ENCODE data around the gene MAMDC4. TPM values are rescaled to one million over a fixed set of nuclear protein-coding genes. Genes with fewer than 3 reads are reported as not detected.
A peak's percentile ranks its signal among the peaks of the same experiment; 100 is the strongest.
"Not testable (repeated sequence)": the region's sequence is repeated elsewhere in the genome, so short reads cannot be mapped to it uniquely, and the experiment has no call there.

MAMDC4 gene
- total RNA-seq, 2 experiments from 2014 or later = 12.5 to 13.6 TPM

DNA sequence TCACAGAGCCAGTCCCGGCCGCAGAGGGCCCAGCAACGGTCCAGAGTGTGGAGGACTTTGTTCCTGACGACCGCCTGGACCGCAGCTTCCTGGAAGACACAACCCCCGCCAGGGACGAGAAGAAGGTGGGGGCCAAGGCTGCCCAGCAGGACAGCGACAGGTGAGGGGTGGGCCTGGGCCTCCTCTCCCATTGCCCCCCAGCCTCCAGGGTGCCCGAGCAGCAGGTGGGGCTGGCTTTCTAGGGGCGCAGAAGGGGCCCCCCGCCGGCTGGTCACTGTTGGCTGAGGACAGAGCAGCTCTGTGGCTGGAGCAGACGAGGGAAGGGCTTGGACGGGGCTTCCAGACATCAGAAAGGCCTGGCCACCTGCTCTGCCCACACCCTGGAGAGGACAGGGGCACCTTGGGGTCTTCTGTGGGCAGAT, 14.3 kb upstream of the MAMDC4 start:
- H3K27me3 Mint-ChIP-seq; H3K4me3 Mint-ChIP-seq; H3K9me3 Mint-ChIP-seq; DNase-seq; H3K36me3 Mint-ChIP-seq (ENCODE audit: low read depth); CTCF ChIA-PET; H3K27ac Mint-ChIP-seq; H3K4me1 Mint-ChIP-seq; POLR2A ChIA-PET: not testable (repeated sequence)

GRCh38 chr9:136838314-136839228, 13.6 kb upstream of the MAMDC4 start:
- no peaks in the 10 kb centered on the region for H3K27me3 Mint-ChIP-seq
- POLR2A ChIA-PET = no interaction called here
- CTCF ChIA-PET = no interaction called here

DNA sequence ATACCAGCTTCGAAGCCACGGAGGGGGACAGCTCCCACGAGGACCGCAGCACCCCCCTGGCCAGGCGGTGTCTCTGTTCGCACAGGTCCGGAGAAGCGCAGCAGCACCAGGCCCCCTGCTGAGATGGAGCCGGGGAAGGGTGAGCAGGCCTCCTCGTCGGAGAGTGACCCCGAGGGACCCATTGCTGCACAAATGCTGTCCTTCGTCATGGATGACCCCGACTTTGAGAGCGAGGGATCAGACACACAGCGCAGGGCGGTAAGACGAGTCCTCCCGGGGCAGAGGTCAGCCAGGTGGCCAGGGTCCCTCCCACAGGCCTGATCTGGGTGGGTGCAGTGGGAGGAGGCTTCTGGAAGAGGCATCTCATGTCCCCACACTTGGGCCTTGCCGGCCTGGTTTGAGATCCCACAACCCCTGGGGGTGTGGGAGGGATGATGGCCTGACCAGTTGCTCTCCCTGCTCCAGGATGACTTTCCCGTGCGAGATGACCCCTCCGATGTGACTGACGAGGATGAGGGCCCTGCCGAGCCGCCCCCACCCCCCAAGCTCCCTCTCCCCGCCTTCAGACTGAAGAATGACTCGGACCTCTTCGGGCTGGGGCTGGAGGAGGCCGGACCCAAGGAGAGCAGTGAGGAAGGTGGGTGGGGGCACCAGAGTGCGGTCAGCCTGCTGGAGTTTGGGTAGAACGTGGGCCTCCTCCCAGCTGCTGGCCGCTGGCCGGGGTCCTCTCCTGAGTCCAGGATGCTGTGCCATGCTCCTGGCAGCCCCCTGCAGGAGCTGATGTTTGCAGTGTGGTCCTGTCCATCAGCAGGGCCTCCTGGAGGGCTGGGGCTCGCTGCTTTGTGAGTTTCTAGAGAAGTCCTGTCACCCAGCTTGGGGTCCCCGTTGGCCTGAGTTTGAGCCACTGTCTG, 12.7 kb upstream of the MAMDC4 start:
- H3K36me3 Mint-ChIP-seq (ENCODE audit: low read depth) = peaks cover 6% of the 10 kb centered on the region
- DNase-seq = no peak
- peaks cover 14% of the 10 kb centered on the region for H3K4me1 Mint-ChIP-seq
- ChIA-PET POLR2A (no interaction called here), CTCF (interaction anchor here (1.1 kb wide), 1 partner anchor 221 kb away, joined by 5 read pairs; no protein-coding TSS in a partner anchor)
- H3K9me3 Mint-ChIP-seq = no peaks in the 10 kb centered on the region
- no peak overlapping the region for H3K27ac Mint-ChIP-seq
- no peaks in the 10 kb centered on the region for H3K27me3 Mint-ChIP-seq
- no peak overlapping the region for H3K4me3 Mint-ChIP-seq

More at GRCh38 chr9:136838314-136839228, 13.6 kb upstream of the MAMDC4 start:
- Mint-ChIP-seq H3K27ac (no peak overlapping the region), H3K4me1 (peaks cover 12% of the 10 kb centered on the region), H3K9me3 (no peaks in the 10 kb centered on the region), H3K36me3 (ENCODE audit: low read depth) (peaks cover 6% of the 10 kb centered on the region), H3K4me3 (no peak overlapping the region)
- no peak for DNase-seq

GRCh38 chr9:136840140-136840876, 11.8 kb upstream of the MAMDC4 start:
- Mint-ChIP-seq H3K4me3 (no peak overlapping the region), H3K9me3 (no peaks in the 10 kb centered on the region), H3K27ac (no peak overlapping the region), H3K27me3 (peaks cover 2% of the 10 kb centered on the region), H3K36me3 (ENCODE audit: low read depth) (peaks cover 8% of the 10 kb centered on the region), H3K4me1 (peaks cover 16% of the 10 kb centered on the region)
- no peak for DNase-seq
- CTCF ChIA-PET = interaction anchor here (1.1 kb wide), 1 partner anchor 220 kb away, joined by 5 read pairs; no protein-coding TSS in a partner anchor
- POLR2A ChIA-PET = no interaction called here

- ChIA-PET CTCF (interaction anchor here (1.1 to 2.1 kb wide), 3 partner anchors 31 to 219 kb away, joined by 5 to 9 read pairs (median 5); no protein-coding TSS in a partner anchor), POLR2A (interaction anchor here (0.7 to 1.8 kb wide), 3 partner anchors 34 to 245 kb away, joined by 3 to 10 read pairs (median 5); partner anchors contain the start of gene RABL6)
- Mint-ChIP-seq H3K27ac (no peak overlapping the region), H3K9me3 (no peaks in the 10 kb centered on the region), H3K27me3 (peaks cover 5% of the 10 kb centered on the region), H3K4me1 (peaks cover 16% of the 10 kb centered on the region), H3K36me3 (ENCODE audit: low read depth) (peaks cover 9% of the 10 kb centered on the region), H3K4me3 (no peak overlapping the region)
- DNase-seq = no peak
These were observed 11.1 kb upstream of the MAMDC4 start for GRCh38 chr9:136840877-136841645.

GRCh38 chr9:136841646-136842379, 10.3 kb upstream of the MAMDC4 start:
- peak overlapping the region; percentile 64 for H3K27ac Mint-ChIP-seq
- H3K4me3 Mint-ChIP-seq = peak overlapping the region; percentile 84
- not testable (repeated sequence) for H3K9me3 Mint-ChIP-seq, DNase-seq, H3K27me3 Mint-ChIP-seq
- CTCF ChIA-PET = interaction anchor here (0.8 to 2.8 kb wide), 31 partner anchors 10 to 395 kb away, joined by 3 to 34 read pairs (median 5); partner anchors contain the start of genes FUT7, PAXX, RABL6 and TMEM141
- peaks cover 20% of the 10 kb centered on the region for H3K4me1 Mint-ChIP-seq
- peaks cover 11% of the 10 kb centered on the region for H3K36me3 Mint-ChIP-seq (ENCODE audit: low read depth)
- POLR2A ChIA-PET = interaction anchor here (0.7 to 1.8 kb wide), 10 partner anchors 13 to 399 kb away, joined by 3 to 10 read pairs (median 4); partner anchors contain the start of genes EDF1, FBXW5, RABL6 and TUBB4B

- H3K4me1 Mint-ChIP-seq = peaks cover 24% of the 10 kb centered on the region
- peak within 1 kb of the TSS; percentile 84 for H3K4me3 Mint-ChIP-seq
- H3K27me3 Mint-ChIP-seq = peaks cover 11% of the 10 kb centered on the region
- H3K36me3 Mint-ChIP-seq (ENCODE audit: low read depth) = peaks cover 12% of the 10 kb centered on the region
- DNase-seq = peak; percentile 86
- CTCF ChIA-PET = interaction anchor here (0.7 to 2.8 kb wide), 34 partner anchors 11 to 394 kb away, joined by 3 to 34 read pairs (median 5); partner anchors contain the start of genes FUT7, PAXX, RABL6 and TMEM141
- H3K27ac Mint-ChIP-seq = peak within 1 kb of the TSS; percentile 64
- H3K9me3 Mint-ChIP-seq = not testable (repeated sequence)
- POLR2A ChIA-PET = interaction anchor here (1.1 to 1.8 kb wide), 11 partner anchors 13 to 398 kb away, joined by 3 to 10 read pairs (median 4); partner anchors contain the start of genes EDF1, FBXW5, RABL6 and TUBB4B
These were observed 9.7 kb upstream of the MAMDC4 start, which contains the start of gene AJM1 for GRCh38 chr9:136842380-136842948. Gene AJM1, plus strand, starts transcription at chr9:136842478. Its CDS starts 1,937 bp downstream, at chr9:136844415.

GRCh38 chr9:136843159-136843800, 8.9 kb upstream of the MAMDC4 start:
- H3K36me3 Mint-ChIP-seq (ENCODE audit: low read depth) = peaks cover 17% of the 10 kb centered on the region
- not testable (repeated sequence) for H3K9me3 Mint-ChIP-seq
- H3K4me1 Mint-ChIP-seq = peaks cover 29% of the 10 kb centered on the region

DNA sequence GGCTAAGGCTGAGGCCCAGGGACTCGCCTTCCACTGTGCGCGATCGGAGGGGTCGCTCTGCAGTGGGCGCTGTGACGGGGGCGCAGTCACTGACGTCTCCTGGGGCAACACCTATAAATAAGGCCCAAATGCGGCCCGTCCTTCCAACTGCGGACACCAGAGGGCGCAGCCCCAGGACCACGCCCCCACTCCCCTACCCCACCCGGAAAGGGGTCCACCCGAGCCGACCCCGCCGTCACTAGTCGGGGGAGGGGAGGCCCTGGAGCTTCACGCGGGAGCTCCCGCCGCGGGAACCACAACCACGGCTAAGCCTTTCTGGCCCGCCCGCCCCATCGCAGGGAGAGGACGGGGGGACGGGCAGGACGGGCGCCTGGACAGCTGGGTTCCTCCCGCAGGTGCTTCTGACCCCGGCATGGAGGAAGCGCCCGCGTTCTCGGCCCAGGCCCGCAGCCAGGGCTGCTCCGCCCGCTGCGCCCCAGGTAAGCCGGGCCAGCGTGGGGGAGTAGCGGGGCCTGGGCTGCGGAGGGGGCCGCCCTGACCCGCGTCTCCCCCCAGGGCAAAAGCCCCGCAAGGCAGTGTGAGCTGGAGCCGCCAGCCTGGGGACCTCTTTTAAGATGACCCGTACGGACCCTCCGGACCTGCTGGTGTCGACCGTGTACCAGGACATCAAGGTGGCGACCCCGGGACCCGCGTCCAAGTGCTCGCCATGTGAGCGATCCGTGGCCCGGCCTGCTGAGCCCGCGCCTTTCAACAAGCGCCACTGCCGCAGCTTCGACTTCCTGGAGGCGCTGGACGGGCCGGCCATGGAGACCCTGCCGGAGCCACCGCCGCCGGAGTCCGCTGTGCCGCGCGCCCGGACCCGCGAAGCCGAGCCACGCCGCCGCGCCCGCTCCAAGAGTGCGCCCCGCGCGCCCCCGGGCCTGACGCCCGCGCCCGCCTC, 8.1 kb upstream of the MAMDC4 start:
- CTCF ChIA-PET = interaction anchor here (0.8 to 2.8 kb wide), 8 partner anchors 34 to 220 kb away, joined by 3 to 34 read pairs (median 6); partner anchors contain the start of genes FUT7 and RABL6
- Mint-ChIP-seq H3K4me1 (peaks cover 29% of the 10 kb centered on the region), H3K4me3 (peak overlapping the region; percentile 56), H3K27me3 (peaks cover 18% of the 10 kb centered on the region), H3K36me3 (ENCODE audit: low read depth) (peaks cover 17% of the 10 kb centered on the region)
- DNase-seq = peak; percentile 67
- not testable (repeated sequence) for H3K27ac Mint-ChIP-seq, H3K9me3 Mint-ChIP-seq
- POLR2A ChIA-PET = interaction anchor here (0.8 to 2.3 kb wide), 5 partner anchors 36 to 396 kb away, joined by 3 to 6 read pairs (median 4); partner anchors contain the start of genes RABL6 and TUBB4B

More at GRCh38 chr9:136843159-136843800, 8.9 kb upstream of the MAMDC4 start:
- H3K27me3 Mint-ChIP-seq = peaks cover 18% of the 10 kb centered on the region
- H3K4me3 Mint-ChIP-seq = peak overlapping the region; percentile 56
- ChIA-PET POLR2A (interaction anchor here (0.6 to 2.3 kb wide), 11 partner anchors 14 to 397 kb away, joined by 3 to 10 read pairs (median 4); partner anchors contain the start of genes EDF1, FBXW5 and TUBB4B), CTCF (interaction anchor here (1.2 to 2.8 kb wide), 20 partner anchors 11 to 224 kb away, joined by 3 to 34 read pairs (median 7); partner anchors contain the start of genes FUT7, RABL6, TMEM141 and TRAF2)
- peak overlapping the region; percentile 26 for H3K27ac Mint-ChIP-seq
- DNase-seq = not testable (repeated sequence)
